NCI-H2196 treated with DMSO at 0.1 percent for 48 hours (cell line): Measurements from ENCODE around the gene DOK4.
"Not testable (repeated sequence)": the region's sequence is repeated elsewhere in the genome, so short reads cannot be mapped to it uniquely, and the experiment has no call there.

Experiments used
- DNase-seq: peaks from one replicate; lab custom pipeline; 2025; ENCODE audit not compliant: unreplicated experiment; lab: John Stamatoyannopoulos, UW

Gene DOK4

DNA sequence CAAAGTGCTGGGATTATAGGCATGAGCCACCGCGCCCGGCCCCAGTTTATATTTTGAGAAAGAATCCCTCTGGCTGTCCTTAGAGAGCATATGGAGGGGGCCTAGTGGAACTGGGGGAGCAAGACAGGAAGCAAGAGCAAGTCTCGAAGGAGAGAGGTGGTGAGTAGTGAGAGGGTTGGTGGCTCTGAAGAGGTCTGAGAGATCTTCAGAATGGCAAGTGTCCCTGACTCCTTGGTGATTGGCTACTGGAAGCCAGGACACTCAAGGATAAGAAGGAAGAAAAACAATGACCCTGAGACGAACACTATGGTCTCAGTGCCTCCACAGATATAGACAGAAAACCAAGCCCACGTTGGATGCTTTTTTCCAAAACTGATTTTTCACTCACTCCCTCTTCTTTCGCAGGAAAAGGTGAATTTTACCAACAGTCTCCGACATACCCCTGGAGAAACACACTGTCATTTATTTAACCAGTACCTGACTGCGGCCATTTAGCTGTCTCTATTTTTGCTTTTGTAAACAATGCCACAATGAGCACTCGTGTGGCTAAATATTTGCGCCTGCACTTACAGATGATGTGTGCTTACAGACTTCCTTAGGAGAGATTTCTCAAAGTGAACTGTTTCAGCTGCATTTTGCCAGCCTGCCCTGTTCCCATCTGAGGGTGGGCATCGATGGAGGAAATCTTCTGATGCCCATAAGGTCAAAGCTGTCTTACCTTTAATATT, 15.9 kb upstream of the DOK4 start:
- no peak for DNase-seq

DNA sequence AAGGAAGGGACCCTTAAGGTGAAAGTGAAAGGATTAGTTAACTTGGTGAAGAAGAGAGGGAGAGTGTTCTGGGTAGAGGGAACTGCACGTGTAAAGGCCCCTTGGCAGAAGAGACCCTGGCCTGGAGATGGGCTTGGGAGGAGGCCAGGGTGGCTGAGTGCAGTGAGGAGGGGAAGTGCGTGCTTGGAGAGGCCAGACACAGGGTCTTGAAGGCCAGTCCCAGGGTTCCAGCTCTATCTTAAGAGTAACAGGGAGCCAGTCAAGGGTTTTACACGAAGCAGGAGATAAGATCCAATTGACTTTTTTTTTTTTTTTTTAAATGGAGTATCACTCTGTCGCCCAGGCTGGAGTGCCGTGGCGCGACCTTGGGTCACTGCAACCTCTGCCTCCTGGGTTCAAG, 15.2 kb upstream of the DOK4 start:
- no peak for DNase-seq

DNA sequence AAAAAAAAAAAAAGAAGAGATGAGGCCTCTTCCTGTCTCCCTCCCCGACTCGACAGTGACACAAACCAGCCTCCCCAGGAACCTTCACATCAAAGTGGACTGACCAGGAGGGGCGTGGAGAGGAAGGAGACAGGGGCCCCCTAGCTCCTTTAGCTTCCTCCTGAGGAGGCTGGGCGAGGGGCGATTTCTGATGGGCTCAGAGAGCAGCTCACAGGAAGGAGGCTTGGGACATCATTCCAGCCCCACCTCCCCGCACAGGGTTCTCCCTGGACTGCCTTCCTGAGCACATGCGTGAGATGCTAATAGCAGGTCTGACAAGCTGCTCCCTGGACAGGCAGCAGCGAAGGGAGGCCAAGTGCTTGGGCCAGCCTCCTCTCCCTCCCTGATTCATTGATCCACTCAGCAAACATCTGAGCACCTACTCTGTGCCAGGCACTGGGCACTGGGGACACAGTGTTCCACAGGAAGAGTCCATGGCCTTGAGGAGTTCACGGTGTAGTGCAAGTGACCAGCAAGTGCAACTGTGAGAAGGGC, 14.4 kb upstream of the DOK4 start:
- DNase-seq, result no peak

DNA sequence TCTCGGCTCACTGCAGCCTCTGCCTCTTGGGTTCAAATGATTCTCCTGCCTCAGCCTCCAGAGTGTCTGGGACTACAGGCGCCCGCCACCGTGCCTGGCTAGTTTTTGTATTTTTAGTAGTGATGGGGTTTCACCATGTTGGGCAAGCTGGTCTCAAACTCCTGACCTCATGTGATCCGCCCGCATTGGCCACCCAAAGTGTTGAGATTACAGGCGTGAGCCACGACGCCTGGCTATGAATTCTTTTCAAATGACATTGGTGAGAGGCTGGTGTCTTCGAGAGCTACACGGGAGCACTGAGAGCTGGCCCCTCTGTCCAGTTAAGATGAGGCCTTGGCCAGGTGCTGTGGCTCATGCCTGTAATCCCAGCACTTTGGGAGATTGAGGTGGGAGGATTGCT, 13.6 kb upstream of the DOK4 start:
- not testable (repeated sequence) for DNase-seq

DNA sequence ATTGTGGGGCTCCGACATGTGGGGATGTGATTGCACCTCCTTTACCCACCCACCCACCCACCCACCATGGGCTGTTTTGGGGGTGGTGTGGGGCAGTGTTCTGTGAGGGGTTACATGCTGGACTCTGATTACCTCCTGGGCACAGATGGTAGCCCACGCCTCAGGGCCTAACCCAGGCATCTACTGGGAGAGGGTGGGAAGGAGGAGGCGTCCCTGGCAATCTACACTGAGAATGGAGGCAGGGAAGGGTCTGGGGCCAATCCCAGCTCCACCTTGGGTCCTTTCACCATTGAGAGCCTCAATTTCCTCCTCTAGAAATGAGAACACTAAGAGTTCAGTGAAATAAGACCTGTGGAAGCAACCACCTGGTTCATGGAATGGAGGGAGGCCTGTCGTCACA, 11.7 kb upstream of the DOK4 start:
- DNase-seq, result no peak

DNA sequence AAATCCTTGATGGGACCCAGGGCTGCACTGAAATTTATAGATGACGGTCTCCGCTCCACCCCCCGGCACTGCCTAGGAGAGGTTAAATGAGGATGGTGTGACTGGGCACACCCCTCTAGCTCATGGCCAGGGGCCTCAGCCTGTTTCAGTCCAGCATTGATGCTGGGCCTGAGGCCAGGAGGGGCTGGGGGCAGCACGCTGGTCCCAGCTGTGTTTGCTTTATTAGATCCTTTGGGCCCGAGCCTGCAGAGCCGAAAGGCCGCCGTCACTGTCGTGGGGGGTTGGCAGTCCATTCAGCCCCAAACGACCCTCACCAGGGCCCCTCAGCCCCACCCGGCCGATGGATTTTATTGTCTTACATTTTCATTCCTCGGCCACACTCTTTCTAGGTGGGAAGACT, 10.8 kb upstream of the DOK4 start:
- no peak for DNase-seq

DNA sequence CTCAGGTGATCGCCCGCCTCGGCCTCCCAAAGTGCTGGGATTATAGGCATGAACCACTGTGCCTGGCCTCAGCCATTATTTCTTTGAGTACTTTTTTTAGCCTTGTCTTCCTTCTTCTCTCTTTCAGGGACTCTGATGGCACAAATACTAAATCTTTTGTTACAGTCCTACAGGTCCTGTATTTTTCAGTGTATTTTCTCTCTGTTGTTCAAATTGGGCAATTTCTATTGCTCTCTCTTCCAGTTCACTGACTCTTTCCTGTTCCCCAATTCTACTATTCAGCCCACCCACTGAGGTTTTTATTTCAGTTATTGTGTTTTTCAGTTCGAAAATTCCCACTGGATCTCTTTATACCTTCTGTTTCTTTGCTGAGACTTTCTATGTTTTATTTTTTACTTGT, 7.5 kb upstream of the DOK4 start:
- DNase-seq, result no peak

DNA sequence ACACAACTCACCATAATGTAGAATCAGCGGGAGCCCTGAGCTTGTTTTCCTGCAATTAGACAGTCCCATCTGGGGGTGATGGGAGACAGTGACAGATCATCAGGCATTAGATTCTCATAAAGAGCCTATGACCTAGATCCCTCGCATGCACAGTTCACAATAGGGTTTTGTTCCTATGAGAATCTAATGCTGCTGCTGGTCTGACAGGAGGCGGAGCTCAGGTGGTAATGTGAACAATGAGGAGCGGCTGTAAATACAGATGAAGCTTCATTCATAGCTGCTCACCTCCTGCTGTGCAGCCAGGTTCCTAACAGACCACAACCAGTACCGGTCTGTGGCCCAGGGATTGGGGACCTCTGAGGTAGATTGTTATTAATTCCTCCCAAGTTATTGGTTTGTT, 2.9 kb upstream of the DOK4 start:
- no peak for DNase-seq

DNA sequence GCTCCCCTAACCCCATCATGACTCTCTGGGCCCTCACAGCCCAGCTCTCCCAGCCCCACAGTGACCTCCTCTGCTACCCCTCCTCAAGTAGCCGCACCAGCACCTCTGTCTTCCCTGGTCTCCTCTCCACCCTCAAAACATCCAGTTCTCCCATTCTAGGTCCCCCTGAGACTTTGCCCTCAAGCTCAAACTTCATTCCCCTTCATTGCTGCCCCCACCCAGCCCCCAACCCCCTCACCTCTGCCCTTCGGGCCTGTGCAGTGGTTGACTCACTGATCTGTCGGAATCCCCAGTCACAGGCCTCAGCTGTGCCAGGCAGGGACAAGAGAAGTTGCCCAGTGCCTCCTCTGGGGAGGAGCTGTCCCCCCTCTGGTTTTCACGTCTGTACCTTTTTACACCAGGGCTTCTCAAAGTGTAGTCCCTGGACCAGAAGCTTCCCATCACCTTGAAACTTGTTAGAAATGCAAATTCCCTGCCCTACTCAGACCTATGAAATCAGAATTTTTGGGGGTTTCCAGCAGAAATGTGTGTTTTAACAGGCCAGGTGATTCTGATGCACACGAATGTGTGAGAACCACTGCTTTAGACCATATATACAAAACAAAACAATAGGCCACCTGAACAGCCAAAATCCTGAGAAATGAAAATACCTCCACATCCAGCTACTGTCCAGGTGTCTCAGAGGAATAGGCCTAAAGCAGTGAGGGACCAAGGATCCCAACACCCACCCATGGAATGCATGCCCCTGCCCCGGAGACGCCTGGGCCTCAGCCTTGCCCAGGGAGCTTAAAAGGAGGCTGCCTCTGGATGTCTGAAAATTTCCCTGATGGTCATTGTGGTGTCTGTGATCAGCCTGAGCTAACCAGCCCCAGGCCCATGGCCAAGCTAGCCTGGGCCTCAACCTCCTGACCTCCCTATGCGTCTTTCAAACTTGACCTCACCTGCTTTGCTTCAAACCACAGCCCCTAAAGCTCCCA, 853 bp upstream of the DOK4 start:
- no peak for DNase-seq

DNA sequence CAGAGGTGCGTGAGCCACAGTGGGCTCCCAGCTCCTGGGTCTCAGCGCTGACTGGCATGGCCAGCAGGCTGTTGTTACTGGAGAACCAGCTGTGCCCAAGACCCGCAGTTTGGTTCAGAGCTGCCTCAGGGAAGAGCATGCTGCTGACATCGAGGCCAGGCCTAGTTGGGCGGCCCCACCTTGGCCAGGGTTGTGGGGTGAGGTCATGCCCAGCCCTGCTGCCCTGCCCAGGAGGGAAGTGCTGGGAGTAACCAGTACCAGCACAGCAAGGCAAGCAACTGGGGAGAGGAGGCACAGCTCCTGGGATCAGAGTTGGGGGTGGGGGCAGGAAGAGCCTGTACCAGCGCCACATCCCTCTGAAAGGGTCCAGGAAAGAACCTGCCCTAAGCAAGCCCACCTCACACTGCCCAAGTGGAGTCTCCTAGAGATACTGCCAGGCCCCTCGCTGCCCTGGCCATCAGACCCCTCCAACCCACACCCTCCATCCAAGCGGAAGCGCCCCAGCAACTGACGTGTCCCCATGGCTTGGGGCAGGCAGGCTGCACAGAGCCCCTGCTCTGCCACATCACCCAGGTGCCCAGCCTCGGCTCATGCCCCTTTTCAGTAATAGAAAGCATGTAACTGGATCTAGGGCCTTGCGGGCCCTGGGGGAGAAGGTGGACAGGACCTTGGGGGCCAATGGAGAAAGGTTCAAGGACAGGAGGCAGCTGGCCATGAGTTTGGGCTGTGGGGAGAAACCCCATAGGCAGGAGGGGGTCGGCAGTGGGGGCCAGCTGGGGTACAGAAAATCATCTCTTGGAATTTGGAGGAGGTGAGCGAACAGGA, 990 bp downstream of the DOK4 start:
- no peak for DNase-seq

DNA sequence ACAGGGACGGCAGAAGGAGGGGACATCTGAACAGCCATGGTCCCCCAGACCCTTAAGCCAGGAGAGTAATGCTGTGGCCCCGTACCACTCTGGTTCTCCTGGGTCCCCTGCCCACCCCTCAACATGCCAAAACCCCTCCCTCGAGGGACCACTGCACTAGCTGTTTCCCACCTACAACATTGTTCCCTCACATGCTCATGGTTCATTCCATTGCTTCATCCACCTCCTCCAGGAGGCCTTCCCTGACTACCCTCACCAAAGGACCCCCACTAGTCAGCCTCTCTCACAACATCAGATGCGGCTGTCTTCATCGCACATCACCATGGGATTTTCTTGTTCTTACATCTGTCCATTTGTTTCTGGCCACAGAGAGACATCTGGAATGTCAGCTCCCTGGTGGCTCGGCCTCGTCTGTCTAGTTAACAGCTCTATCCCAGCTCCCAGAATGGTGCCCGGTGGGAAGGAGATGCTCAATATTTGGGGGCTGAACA, 1.7 kb downstream of the DOK4 start:
- DNase-seq, result no peak

DNA sequence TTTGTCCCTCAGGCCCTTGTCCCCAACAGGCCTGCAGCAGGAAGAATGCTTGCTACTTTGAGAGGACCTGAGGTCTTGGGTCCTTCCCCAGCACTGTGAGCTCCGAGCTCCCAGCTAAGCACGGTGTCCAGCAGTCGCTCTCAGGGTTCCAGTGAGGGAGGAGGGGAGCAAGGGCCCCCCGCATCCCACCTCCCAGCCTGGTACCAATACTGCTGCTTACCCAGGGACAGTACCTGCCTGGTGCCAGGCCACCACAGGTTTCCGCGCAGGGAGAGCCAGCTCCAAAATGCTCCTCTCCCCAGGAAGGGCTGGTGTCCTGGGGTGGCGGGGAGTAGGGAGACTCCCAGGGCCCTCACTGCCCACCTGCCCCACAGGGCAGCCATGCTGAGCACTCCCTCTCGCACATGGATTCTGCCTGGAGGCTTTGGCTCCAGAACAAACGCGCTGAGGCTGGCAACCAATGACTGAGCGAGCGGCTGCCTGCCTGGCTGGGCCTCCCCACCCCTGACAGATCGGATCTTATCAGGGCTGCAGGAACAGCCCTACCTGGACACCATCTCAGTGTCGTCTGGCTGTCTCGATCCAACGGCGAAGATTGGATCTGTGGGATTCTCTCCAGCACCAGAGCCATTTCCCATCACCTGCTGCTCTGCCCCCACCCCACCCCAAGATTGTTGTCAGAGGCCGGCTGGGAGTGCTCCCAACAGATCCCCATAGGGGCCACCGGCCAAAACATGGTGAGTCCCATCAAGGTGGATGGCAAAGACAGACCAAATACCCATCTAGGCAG, 2.4 kb downstream of the DOK4 start:
- DNase-seq, result no peak

DNA sequence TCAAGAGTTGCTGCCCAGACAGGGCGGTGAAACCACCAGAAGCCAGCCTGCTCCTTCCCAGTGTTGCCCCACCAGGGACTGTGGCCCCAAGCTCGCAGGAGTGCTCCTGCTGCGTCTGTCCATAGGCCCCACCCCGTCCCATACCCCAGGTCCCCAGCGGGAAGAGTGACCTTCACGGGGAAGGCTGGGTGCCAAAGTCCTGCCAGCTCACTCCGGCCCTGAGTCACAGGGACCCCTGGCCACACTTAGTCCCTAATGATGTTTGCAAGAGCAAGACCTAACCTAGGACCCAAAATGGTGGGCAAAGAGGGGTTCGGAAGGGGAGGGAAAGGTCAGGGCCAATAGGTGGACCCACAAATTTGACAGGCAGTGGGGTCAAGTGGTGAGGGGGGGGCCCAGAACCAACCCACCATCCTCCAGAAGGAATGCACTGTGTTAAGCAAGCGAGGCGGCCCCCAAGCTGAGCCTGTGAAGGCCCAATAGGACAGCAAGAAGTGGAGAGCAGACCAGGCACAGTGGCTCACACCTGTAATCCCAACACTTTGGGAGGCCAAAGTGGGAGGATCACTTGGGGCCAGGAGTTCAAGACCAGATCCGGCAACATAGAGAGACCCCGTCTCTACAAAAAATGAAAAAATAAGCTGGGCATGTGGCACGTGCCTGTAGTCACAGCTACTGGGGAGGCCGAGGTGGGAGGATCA, 3.3 kb downstream of the DOK4 start:
- DNase-seq, result no peak

DNA sequence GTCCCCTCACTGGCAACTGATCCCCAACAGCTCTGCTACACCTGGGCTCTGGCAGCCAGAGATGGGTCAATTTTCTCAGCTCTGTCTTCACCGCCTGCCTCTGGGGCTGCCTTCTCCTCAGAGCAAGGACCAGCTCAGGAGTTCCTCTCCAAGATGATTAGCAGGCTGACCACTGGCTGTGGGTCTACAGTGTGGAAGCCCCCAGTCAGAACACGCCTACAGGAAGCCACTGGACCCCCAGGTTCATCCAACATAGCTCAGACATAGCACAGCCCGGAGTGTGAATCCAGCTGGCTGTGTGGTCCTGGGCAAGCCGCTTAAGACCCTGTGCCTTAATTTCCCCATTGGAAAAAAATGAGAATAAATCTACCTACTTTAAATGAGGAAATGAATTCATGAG, 4.9 kb downstream of the DOK4 start:
- no peak for DNase-seq

DNA sequence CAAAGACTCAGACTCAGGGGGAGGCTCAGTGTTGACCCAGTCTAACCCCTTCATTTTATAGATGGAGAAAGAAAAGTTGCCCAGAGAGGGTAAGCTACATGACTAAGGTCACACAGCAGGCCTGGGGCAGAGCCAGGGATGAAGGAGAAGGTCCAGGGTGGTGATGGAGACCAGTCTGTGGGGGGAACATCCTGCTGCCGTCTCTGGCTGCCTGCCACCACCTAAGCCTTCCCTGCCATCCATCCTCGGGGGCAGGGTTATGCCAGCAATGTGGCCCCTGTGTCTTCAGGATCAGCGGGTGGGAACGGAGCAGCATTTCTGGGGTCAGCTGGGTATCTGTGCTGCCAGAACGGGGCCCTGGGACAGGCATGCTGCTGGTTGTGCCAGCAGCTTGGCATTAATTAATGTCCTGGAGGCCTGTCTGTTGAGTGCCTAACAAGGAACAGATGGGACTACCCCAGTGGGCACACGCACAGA, 5.5 kb downstream of the DOK4 start:
- DNase-seq, result no peak

DNA sequence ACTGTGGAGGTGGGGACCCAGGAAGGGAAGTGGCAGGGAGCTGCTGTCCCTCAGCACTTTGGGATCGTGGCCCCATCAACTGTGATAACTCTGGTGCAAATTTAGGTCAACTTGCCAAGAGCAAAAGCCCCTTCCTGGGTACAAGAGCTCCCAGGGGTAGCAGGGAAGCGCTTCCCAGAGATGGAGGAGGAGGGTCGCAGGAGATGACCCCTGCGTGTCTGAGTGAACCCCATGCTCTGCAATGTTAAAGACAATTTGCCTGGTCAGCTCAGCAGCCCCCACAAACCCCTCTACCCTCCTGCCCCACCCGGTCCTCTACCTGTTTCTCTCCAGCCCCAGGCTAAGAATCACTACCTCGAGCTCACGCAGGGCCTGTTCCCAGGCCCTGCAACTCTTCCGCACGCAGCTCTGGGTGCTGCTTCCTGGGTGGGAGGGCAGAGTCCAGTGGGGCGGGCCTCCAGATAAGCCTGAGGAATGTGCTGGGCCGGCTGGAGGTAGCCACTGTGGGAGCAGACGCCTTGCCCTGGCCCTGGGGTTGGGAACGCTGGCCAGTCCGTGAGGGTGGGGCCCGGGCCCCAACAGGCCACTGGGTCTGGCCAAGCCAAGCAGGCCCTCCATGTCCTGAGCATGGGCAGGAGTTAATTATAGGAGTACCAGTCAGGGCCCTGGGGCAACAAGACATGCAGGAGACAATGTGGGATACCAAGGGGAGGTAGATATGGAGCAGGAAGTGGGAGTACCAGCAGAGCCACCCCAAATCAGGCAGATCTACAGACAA, 6.1 kb downstream of the DOK4 start:
- no peak for DNase-seq

DNA sequence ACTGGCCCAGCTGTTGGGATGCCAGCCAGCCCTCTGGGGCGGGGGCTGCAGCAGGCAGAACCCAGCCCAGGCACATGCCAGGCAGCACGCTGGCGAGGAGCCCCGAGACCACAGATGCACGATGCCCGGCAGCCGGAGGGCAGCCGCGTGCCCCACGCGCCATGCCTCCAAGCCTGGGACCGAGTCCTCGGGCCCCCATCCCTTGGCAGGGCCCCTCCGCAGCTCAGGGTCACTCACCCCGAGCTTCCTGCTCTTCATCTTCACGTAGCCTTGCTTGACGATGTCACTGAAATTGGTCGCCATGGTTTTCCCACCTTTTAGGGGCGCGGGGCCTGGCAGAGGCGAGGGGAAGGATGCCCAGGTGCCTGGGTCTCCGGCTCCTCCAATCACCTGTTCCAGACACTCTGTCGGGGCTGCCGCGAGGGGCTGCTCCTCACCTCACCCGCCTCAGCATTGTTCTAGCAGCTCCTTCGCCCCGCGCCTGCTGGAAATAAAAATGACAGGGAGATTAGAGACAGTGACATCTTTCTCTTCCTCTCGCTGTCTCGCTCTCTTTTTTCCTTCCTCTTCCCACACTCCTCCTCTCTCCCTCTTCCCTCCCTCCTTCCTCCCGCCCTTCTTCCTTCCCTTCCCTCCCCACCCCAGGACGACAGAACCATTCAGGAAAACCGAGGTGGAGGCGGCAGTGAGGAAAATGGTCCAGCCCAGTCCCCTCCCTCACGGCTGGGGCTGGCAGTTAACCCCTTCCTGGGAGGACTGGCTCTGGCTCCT, 6.9 kb downstream of the DOK4 start:
- no peak for DNase-seq
